Kidney (tissue), 14 donors: Measurements from ENCODE around the gene ARIH1. TPM values are rescaled to one million over a fixed set of nuclear protein-coding genes. Genes with fewer than 3 reads are reported as not detected.

Experiments used
- DNase-seq, 5 donors: peaks; one replicate each; pipeline ENCODE4 v3.0.0-alpha.2; 2013 to 2020
- FAIRE-seq: peaks from 2 replicates; lab custom pipeline; 2012; peaks lifted over from hg19 to GRCh38; lab: Jason Lieb, UNC
- H3K27ac ChIP-seq, 2 donors: one replicate each; pipeline ENCODE4 v1.7.0; 2013; ENCODE audit warnings: low read depth in 2 of 2, low read length in 2 of 2, inconsistent platforms in 1 of 2
- H3K27me3 ChIP-seq: one replicate; pipeline ENCODE4 v1.7.1; 2013; ENCODE audit warnings: low read length, inconsistent platforms; ENCODE audit not compliant: control insufficient read depth, insufficient read depth
- H3K36me3 ChIP-seq, 3 donors: one replicate each; pipeline versions ENCODE4 v1.7.0 to v1.7.1; 2013; ENCODE audit warnings: low read length in 3 of 3, control low read depth in 1 of 3, inconsistent platforms in 1 of 3; ENCODE audit not compliant: insufficient read depth in 3 of 3, control insufficient read depth in 2 of 3
- H3K4me1 ChIP-seq, 3 donors: one replicate each; pipeline versions ENCODE4 v1.7.0 to v1.7.1; 2013; ENCODE audit warnings: low read length in 3 of 3, inconsistent platforms in 1 of 3, low read depth in 1 of 3; ENCODE audit not compliant: control insufficient read depth in 2 of 3, insufficient read depth in 2 of 3
- H3K4me3 ChIP-seq, 3 donors: one replicate each; pipeline versions ENCODE4 v1.7.0 to v1.8.1; 2013; ENCODE audit warnings: low read length in 3 of 3, control low read depth in 1 of 3, inconsistent platforms in 1 of 3
- H3K9ac ChIP-seq, 3 donors: one replicate each; pipeline versions ENCODE4 v1.7.0 to v1.7.1; 2013; ENCODE audit warnings: low read length in 3 of 3, control low read depth in 1 of 3, inconsistent platforms in 1 of 3
- H3K9me3 ChIP-seq, 3 donors: one replicate each; pipeline versions ENCODE4 v1.7.0 to v1.7.1; 2013; ENCODE audit warnings: low read length in 3 of 3, control low read depth in 1 of 3, inconsistent platforms in 1 of 3; ENCODE audit not compliant: control insufficient read depth in 2 of 3, insufficient read depth in 1 of 3
- intact Hi-C: fragments of 100-400 bp; cut with DNase I; formaldehyde crosslinking; loops from one replicate; pipeline ENCODE4 v1.11.1; 2022
- polyA plus RNA-seq: library from polyadenylated mRNA; stranded (reverse); fragments of 350-450 nt; fragmentation: Illumina TruSeq; extraction: RNeasy Lipid Tissue Mini Kit (QIAGEN cat#74804); gene quantifications from one replicate; pipeline ENCODE4 v1.2.3, GENCODE V29; 2014; ENCODE audit warnings: low read depth, low replicate concordance; ENCODE audit not compliant: insufficient read depth
- total RNA-seq: library from RNA; stranded (reverse); fragmentation: NEBNext Ultra II Directional; extraction: Animal tissue kit (Norgen Biotek cat#: 25700); gene quantifications from one replicate; pipeline ENCODE4 v1.2.1, GENCODE V29; 2021
- TF ChIP-seq, protein P1 (sequence below): IDR thresholded peaks from 3 replicates; pipeline ENCODE4 v1.5.1; 2012; ENCODE audit warnings: mild to moderate bottlenecking, moderate library complexity, borderline replicate concordance; ENCODE audit not compliant: insufficient read depth; ENCODE audit errors: extremely low read depth
- donor health status: control.
- donor health status: control.
- donor health status: control.
- donor health status: control.
- donor health status: control.
- donor health status: DM: yes; HTN: yes; CAD: no.
- donor health status: Normal renal cell carcinoma (clear cell type).

ARIH1 gene
- total and polyA plus RNA-seq, 2 donors from 2014 or later: 27.4 to 139 TPM

DNA sequence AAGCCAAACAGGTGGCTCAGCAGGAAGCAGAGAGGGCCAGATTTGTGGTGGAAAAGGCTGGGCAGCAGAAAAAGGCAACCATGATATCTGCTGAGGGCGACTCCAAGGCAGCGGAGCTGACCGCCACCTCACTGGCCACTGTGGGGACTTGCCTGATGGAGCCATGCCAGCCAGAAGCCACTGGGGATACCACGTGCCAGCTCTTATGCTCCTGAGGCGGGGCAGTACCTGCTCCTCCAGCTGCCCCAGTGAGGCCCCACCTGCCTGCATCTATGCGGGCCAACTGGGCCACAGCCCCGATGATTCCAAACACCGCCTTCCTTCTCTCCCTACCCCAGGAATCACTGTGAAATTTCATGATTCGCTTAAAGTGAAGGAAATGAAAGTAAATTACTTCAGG is 22.9 kb upstream of the ARIH1 start:
- no peaks in the 10 kb centered on the region for H3K27me3 ChIP-seq

DNA sequence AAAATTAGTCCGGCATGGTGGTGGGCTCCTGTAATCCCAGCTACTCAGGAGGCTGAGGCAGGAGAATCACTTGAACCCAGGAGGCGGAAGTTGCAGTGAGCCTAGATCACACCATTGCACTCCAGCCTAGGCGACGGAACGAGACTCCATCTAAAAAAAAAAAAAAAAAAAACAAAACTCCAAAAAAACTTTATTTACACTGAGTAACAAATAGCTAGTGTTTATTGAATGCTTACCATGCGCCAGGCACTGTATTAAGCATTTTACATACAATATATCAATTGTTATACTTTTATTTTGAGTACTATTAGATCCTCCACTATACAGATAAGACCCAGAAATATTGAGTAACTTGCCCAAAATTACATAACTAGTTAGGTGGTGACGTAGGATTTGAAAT is 17.4 kb upstream of the ARIH1 start:
- Histone ChIP-seq H3K4me1 (no peaks in the 10 kb centered on the region), H3K27ac (no peak overlapping the region), H3K9ac (no peak overlapping the region), H3K9me3 (no peaks in the 10 kb centered on the region), H3K4me3 (no peak overlapping the region), H3K27me3 (no peaks in the 10 kb centered on the region), H3K36me3 (no peaks in the 10 kb centered on the region)
- TF ChIP-seq, protein P1, sequence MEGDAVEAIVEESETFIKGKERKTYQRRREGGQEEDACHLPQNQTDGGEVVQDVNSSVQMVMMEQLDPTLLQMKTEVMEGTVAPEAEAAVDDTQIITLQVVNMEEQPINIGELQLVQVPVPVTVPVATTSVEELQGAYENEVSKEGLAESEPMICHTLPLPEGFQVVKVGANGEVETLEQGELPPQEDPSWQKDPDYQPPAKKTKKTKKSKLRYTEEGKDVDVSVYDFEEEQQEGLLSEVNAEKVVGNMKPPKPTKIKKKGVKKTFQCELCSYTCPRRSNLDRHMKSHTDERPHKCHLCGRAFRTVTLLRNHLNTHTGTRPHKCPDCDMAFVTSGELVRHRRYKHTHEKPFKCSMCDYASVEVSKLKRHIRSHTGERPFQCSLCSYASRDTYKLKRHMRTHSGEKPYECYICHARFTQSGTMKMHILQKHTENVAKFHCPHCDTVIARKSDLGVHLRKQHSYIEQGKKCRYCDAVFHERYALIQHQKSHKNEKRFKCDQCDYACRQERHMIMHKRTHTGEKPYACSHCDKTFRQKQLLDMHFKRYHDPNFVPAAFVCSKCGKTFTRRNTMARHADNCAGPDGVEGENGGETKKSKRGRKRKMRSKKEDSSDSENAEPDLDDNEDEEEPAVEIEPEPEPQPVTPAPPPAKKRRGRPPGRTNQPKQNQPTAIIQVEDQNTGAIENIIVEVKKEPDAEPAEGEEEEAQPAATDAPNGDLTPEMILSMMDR: no peak
- DNase-seq (no peak), FAIRE-seq (no peak)
- intact Hi-C loops: no loop called here

More for the DNA sequence above, 22.9 kb upstream of the ARIH1 start:
- H3K9me3 ChIP-seq: no peaks in the 10 kb centered on the region
- H3K27ac ChIP-seq: no peak overlapping the region
- no peaks in the 10 kb centered on the region for H3K36me3 ChIP-seq
- no peak for FAIRE-seq
- no peak for DNase-seq
- H3K4me3 ChIP-seq: no peak overlapping the region
- TF ChIP-seq, protein P1: no peak
- H3K9ac ChIP-seq: no peak overlapping the region
- intact Hi-C loops: no loop called here
- no peaks in the 10 kb centered on the region for H3K4me1 ChIP-seq

DNA sequence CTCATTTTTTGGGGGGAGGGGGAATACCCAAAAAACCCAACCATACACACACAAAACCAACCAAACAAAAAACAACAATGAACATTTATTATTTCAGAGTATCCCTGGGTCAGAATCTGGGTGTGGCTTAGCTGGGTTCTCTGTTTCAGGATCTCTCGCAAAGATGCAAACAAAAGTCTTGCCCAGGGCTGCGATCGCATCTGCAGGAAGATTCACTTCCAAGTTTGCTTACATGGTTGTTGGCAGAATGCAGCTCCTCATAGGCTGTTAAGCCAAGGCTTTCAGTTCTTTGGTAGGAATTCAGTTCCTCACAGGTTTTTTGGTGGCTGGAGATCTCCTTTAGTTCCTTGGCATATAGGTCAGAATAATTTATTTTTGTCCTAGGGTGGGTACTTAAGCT is 13.7 kb upstream of the ARIH1 start:
- TF ChIP-seq, protein P1: no peak
- FAIRE-seq: no peak
- no peak for DNase-seq

DNA sequence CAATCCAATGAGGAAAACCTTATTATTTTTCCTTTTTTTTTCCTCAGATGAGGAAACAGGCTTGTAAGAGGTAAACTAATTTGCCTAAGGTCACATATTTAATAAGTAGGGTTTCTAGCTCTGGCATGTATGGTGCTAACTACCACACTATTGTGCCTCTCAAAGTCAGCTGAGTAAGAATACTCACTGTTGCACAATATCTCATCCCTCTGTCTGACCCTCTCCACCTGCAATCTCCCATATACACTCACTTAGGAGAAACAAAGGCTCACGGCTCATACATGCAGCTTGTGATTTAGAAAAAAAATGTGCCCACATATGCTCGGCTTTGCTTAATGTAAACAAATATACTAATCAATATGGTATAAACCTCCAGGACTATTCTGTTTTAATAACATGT is 10.4 kb upstream of the ARIH1 start:
- Histone ChIP-seq H3K27me3 (no peaks in the 10 kb centered on the region), H3K4me3 (no peak overlapping the region), H3K27ac (no peak overlapping the region), H3K9ac (no peak overlapping the region), H3K9me3 (no peaks in the 10 kb centered on the region), H3K36me3 (no peaks in the 10 kb centered on the region), H3K4me1 (no peaks in the 10 kb centered on the region)
- DNase-seq (no peak), FAIRE-seq (no peak)
- TF ChIP-seq, protein P1: no peak
- intact Hi-C loops: no loop called here

More for the DNA sequence above, 13.7 kb upstream of the ARIH1 start:
- intact Hi-C loops: no loop called here
- no peak overlapping the region for H3K27ac ChIP-seq
- no peak overlapping the region for H3K4me3 ChIP-seq
- H3K36me3 ChIP-seq: no peaks in the 10 kb centered on the region
- H3K9me3 ChIP-seq: no peaks in the 10 kb centered on the region
- no peaks in the 10 kb centered on the region for H3K27me3 ChIP-seq
- no peaks in the 10 kb centered on the region for H3K4me1 ChIP-seq
- H3K9ac ChIP-seq: no peak overlapping the region
